ENCODE results near the gene SH3RF1. TPM values are rescaled to one million over a fixed set of nuclear protein-coding genes. Genes with fewer than 3 reads are reported as not detected.

SH3RF1 gene
- total and polyA plus RNA-seq, 2 experiments from 2014 or later, result 7.8 to 12.4 TPM

DNA sequence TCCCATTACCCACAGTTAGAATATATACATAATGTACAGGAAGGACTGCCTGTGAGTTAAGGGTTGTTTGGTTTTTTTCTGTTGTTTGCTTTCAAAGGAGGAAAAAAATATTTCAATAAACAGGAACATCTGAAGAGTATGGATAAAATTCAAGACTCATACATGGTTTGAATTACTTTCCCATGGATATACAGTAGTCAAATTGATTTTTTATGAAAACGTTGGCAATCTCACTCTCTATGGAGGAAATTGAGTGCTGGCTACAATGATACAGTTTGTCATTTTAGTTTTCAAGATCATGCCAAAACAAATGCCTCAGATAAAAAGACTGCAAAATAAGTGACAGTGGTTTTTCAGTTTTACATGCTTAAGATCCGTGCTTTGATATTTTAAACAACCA lies 116.6 kb downstream of the SH3RF1 start:
- no peak overlapping the region for H3K27ac ChIP-seq (ENCODE audit: low read depth)
- no peaks in the 10 kb centered on the region for H3K36me3 ChIP-seq (ENCODE audit: insufficient read depth)
- H3K4me1 ChIP-seq (ENCODE audit: insufficient read depth), result peaks cover 10% of the 10 kb centered on the region
- H3K27me3 Mint-ChIP-seq (ENCODE audit: insufficient read depth, low read depth, poor library complexity), result no peaks in the 10 kb centered on the region
- no peak overlapping the region for H3K4me2 ChIP-seq
- peaks cover 6% of the 10 kb centered on the region; the same call in 1 of the 2 replicates for H3K79me2 ChIP-seq (replicated peaks; ENCODE audit: insufficient read depth)
- H3K4me3 ChIP-seq, result no peak overlapping the region
- H3F3A ChIP-seq (replicated peaks; ENCODE audit: low read depth), result no peaks in the 10 kb centered on the region
- no peak overlapping the region for H3K4me3 Mint-ChIP-seq
- H3K36me3 Mint-ChIP-seq (ENCODE audit: low read depth), result peaks cover 7% of the 10 kb centered on the region; the same call in 2 of the 3 replicates
- no peaks in the 10 kb centered on the region; the same call in 2 of the 3 replicates for H3K9me3 Mint-ChIP-seq
- TF ChIP-seq NANOG (IDR thresholded peaks at IDR 0.05; ENCODE audit: borderline replicate concordance), result no peak
- TF ChIP-seq CTCF (conservative IDR thresholded peaks at IDR 0.05; ENCODE audit: low read depth in 2 of 2), result no peak
- TF ChIP-seq POLR2AphosphoS5 (IDR thresholded peaks at IDR 0.05; ENCODE audit: low read depth), result no peak
- TF ChIP-seq JUNB (IDR thresholded peaks at IDR 0.05; ENCODE audit: unreplicated experiment), result no peak
- TF ChIP-seq EZH2phosphoT487 (IDR thresholded peaks at IDR 0.05; ENCODE audit: unreplicated experiment), result no peak
- no peak for TF ChIP-seq CREB1 (CRISPR knock-in tag; IDR thresholded peaks at IDR 0.05; ENCODE audit: low read depth)
- TF ChIP-seq STAT1 (IDR thresholded peaks at IDR 0.05; ENCODE audit: unreplicated experiment), result no peak
- TF ChIP-seq, protein P1, sequence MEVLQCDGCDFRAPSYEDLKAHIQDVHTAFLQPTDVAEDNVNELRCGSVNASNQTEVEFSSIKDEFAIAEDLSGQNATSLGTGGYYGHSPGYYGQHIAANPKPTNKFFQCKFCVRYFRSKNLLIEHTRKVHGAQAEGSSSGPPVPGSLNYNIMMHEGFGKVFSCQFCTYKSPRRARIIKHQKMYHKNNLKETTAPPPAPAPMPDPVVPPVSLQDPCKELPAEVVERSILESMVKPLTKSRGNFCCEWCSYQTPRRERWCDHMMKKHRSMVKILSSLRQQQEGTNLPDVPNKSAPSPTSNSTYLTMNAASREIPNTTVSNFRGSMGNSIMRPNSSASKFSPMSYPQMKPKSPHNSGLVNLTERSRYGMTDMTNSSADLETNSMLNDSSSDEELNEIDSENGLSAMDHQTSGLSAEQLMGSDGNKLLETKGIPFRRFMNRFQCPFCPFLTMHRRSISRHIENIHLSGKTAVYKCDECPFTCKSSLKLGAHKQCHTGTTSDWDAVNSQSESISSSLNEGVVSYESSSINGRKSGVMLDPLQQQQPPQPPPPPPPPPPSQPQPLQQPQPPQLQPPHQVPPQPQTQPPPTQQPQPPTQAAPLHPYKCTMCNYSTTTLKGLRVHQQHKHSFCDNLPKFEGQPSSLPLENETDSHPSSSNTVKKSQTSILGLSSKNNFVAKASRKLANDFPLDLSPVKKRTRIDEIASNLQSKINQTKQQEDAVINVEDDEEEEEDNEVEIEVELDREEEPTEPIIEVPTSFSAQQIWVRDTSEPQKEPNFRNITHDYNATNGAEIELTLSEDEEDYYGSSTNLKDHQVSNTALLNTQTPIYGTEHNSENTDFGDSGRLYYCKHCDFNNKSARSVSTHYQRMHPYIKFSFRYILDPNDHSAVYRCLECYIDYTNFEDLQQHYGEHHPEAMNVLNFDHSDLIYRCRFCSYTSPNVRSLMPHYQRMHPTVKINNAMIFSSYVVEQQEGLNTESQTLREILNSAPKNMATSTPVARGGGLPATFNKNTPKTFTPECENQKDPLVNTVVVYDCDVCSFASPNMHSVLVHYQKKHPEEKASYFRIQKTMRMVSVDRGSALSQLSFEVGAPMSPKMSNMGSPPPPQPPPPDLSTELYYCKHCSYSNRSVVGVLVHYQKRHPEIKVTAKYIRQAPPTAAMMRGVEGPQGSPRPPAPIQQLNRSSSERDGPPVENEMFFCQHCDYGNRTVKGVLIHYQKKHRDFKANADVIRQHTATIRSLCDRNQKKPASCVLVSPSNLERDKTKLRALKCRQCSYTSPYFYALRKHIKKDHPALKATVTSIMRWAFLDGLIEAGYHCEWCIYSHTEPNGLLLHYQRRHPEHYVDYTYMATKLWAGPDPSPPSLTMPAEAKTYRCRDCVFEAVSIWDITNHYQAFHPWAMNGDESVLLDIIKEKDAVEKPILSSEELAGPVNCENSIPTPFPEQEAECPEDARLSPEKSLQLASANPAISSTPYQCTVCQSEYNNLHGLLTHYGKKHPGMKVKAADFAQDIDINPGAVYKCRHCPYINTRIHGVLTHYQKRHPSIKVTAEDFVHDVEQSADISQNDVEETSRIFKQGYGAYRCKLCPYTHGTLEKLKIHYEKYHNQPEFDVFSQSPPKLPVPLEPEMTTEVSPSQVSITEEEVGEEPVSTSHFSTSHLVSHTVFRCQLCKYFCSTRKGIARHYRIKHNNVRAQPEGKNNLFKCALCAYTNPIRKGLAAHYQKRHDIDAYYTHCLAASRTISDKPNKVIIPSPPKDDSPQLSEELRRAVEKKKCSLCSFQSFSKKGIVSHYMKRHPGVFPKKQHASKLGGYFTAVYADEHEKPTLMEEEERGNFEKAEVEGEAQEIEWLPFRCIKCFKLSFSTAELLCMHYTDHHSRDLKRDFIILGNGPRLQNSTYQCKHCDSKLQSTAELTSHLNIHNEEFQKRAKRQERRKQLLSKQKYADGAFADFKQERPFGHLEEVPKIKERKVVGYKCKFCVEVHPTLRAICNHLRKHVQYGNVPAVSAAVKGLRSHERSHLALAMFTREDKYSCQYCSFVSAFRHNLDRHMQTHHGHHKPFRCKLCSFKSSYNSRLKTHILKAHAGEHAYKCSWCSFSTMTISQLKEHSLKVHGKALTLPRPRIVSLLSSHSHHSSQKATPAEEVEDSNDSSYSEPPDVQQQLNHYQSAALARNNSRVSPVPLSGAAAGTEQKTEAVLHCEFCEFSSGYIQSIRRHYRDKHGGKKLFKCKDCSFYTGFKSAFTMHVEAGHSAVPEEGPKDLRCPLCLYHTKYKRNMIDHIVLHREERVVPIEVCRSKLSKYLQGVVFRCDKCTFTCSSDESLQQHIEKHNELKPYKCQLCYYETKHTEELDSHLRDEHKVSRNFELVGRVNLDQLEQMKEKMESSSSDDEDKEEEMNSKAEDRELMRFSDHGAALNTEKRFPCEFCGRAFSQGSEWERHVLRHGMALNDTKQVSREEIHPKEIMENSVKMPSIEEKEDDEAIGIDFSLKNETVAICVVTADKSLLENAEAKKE (CRISPR knock-in tag; IDR thresholded peaks at IDR 0.05), result no peak
- no peaks in the 10 kb centered on the region for H3K27me3 ChIP-seq (ENCODE audit: insufficient read depth)
- peaks cover 18% of the 10 kb centered on the region for H3K4me1 Mint-ChIP-seq
- H3K27ac Mint-ChIP-seq, result no peak overlapping the region
- DNase-seq (ENCODE audit: low spot score) (no peak), ATAC-seq (no peak)
- no peaks in the 10 kb centered on the region for H4K20me1 ChIP-seq (replicated peaks; ENCODE audit: insufficient read depth)
- H3K9me2 ChIP-seq (ENCODE audit: insufficient read depth), result no peaks in the 10 kb centered on the region
- no peak overlapping the region for H2AFZ ChIP-seq

All from GM23338 (cell line).